Suprapubic skin (tissue), 4 donors: ENCODE results near the gene BEX2. TPM values are rescaled to one million over a fixed set of nuclear protein-coding genes. Genes with fewer than 3 reads are reported as not detected.
"Not testable (repeated sequence)": the region's sequence is repeated elsewhere in the genome, so short reads cannot be mapped to it uniquely, and the experiment has no call there.

Experiments
- DNase-seq, 2 donors: peaks; one replicate each; pipeline ENCODE4 v3.0.0-alpha.2; 2019; ENCODE audit warnings: low spot score in 2 of 2
- H3K27ac ChIP-seq: fragments of 200-600 bp; sonication (generic); one replicate; pipeline ENCODE4 v1.5.1; 2019
- H3K27me3 ChIP-seq: fragments of 200-600 bp; sonication (generic); one replicate; pipeline ENCODE4 v1.5.1; 2019
- H3K36me3 ChIP-seq: fragments of 200-600 bp; sonication (generic); one replicate; pipeline ENCODE4 v1.5.1; 2019
- H3K4me1 ChIP-seq: fragments of 200-600 bp; sonication (generic); one replicate; pipeline ENCODE4 v1.5.1; 2019
- H3K4me3 ChIP-seq: fragments of 200-600 bp; sonication (generic); one replicate; pipeline ENCODE4 v1.5.1; 2019; ENCODE audit warnings: mild to moderate bottlenecking
- H3K9me3 ChIP-seq: fragments of 200-600 bp; sonication (generic); one replicate; pipeline ENCODE4 v1.5.1; 2019
- EP300 ChIP-seq: sonication (generic); formaldehyde crosslinking; IDR thresholded peaks from one replicate; pipeline ENCODE4 v1.6.1; 2017; ENCODE audit warnings: antibody characterized with exemption
- POLR2A ChIP-seq, 2 donors: fragments of 450-650 bp; IDR thresholded peaks; one replicate each; pipeline ENCODE4 v1.6.1; 2017; ENCODE audit warnings: antibody characterized with exemption in 2 of 2, mild to moderate bottlenecking in 2 of 2, moderate library complexity in 2 of 2
- POLR2AphosphoS5 ChIP-seq, 3 donors: sonication (generic); formaldehyde crosslinking; IDR thresholded peaks; one replicate each; pipeline ENCODE4 v1.6.1; 2017; ENCODE audit warnings: antibody characterized with exemption in 3 of 3
- WGBS: methylation state at CpG from one replicate; pipeline ENCODE4 v1.1.5; 2018; 5-methylcytosine and 5-hydroxymethylcytosine counted together
- total RNA-seq, 4 donors: library from RNA; depleted of rRNA; stranded (reverse); fragments of >200 nt; gene quantifications; one replicate each; pipeline ENCODE4 v1.1.0, GENCODE V29; 2016
- TF ChIP-seq, protein P1 (sequence below), 2 donors: fragments of 200-600 bp in 1 of 2; fragments of 450-650 bp in 1 of 2; sonication (generic) in 1 of 2; IDR thresholded peaks; one replicate each; pipeline ENCODE4 v1.5.1; 2016 to 2019; ENCODE audit warnings: antibody characterized with exemption in 2 of 2, mild to moderate bottlenecking in 1 of 2, moderate library complexity in 1 of 2

BEX2 gene
- total RNA-seq, 4 donors from 2014 or later, result 10.1 to 16.4 (median 13.3) TPM

GRCh38 chrX:103330681-103331288 is 20.0 kb upstream of the BEX2 start:
- Histone ChIP-seq H3K9me3 (no peaks in the 10 kb centered on the region), H3K4me3 (peak overlapping the region; percentile 30), H3K4me1 (no peaks in the 10 kb centered on the region), H3K27ac (no peak overlapping the region), H3K27me3 (no peaks in the 10 kb centered on the region), H3K36me3 (no peaks in the 10 kb centered on the region)
- DNase-seq, result no peak
- TF ChIP-seq EP300 (no peak), POLR2A (IDR thresholded peaks at IDR 0.05) (no peak), POLR2AphosphoS5 (IDR thresholded peaks at IDR 0.05) (no peak)
- TF ChIP-seq, protein P1, sequence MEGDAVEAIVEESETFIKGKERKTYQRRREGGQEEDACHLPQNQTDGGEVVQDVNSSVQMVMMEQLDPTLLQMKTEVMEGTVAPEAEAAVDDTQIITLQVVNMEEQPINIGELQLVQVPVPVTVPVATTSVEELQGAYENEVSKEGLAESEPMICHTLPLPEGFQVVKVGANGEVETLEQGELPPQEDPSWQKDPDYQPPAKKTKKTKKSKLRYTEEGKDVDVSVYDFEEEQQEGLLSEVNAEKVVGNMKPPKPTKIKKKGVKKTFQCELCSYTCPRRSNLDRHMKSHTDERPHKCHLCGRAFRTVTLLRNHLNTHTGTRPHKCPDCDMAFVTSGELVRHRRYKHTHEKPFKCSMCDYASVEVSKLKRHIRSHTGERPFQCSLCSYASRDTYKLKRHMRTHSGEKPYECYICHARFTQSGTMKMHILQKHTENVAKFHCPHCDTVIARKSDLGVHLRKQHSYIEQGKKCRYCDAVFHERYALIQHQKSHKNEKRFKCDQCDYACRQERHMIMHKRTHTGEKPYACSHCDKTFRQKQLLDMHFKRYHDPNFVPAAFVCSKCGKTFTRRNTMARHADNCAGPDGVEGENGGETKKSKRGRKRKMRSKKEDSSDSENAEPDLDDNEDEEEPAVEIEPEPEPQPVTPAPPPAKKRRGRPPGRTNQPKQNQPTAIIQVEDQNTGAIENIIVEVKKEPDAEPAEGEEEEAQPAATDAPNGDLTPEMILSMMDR (IDR thresholded peaks at IDR 0.05), result no peak
- 33% methylated on average over 21 of the region's 21 CpGs for WGBS

- Histone ChIP-seq H3K4me3 (peak within 1 kb of the TSS; percentile 30), H3K27me3 (no peaks in the 10 kb centered on the region), H3K9me3 (no peaks in the 10 kb centered on the region), H3K36me3 (no peaks in the 10 kb centered on the region), H3K4me1 (no peaks in the 10 kb centered on the region), H3K27ac (no peak within 1 kb of the TSS)
- TF ChIP-seq POLR2A (IDR thresholded peaks at IDR 0.05) (no peak), EP300 (no peak)
- DNase-seq, result no peak
- 41% methylated on average over 11 of the region's 11 CpGs for WGBS
These were observed 19.2 kb upstream of the BEX2 start, which contains the start of gene TCEAL7 for GRCh38 chrX:103329991-103330390. TCEAL7 (plus strand) TSS chrX:103330239; CDS start chrX:103331404, 1,165 bp downstream.

- WGBS, result 76% methylated on average over 3 of the region's 3 CpGs
These were observed 600 bp upstream of the BEX2 start for GRCh38 chrX:103311399-103311780.

GRCh38 chrX:103309860-103310554 is 783 bp downstream of the BEX2 start:
- WGBS, result 59% methylated on average over 18 of the region's 32 CpGs
- peaks cover 10% of the 10 kb centered on the region for H3K4me1 ChIP-seq
- H3K27ac ChIP-seq, result no peak overlapping the region
- TF ChIP-seq, protein P1 (IDR thresholded peaks at IDR 0.05), result no peak
- peak overlapping the region; percentile 66 for H3K4me3 ChIP-seq
- no peaks in the 10 kb centered on the region for H3K36me3 ChIP-seq
- DNase-seq, result no peak
- no peaks in the 10 kb centered on the region for H3K27me3 ChIP-seq
- no peaks in the 10 kb centered on the region for H3K9me3 ChIP-seq

More at GRCh38 chrX:103311399-103311780, 600 bp upstream of the BEX2 start:
- TF ChIP-seq EP300 (no peak), POLR2A (IDR thresholded peaks at IDR 0.05) (no peak)
- H3K27ac ChIP-seq, result no peak overlapping the region
- H3K36me3 ChIP-seq, result no peaks in the 10 kb centered on the region
- no peaks in the 10 kb centered on the region for H3K9me3 ChIP-seq
- DNase-seq, result no peak
- H3K4me1 ChIP-seq, result peaks cover 10% of the 10 kb centered on the region
- H3K27me3 ChIP-seq, result no peaks in the 10 kb centered on the region
- H3K4me3 ChIP-seq, result peak overlapping the region; percentile 66

GRCh38 chrX:103305666-103306065 is 5.1 kb downstream of the BEX2 start:
- H3K27me3 ChIP-seq, H3K27ac ChIP-seq, H3K36me3 ChIP-seq, H3K4me1 ChIP-seq, DNase-seq, H3K4me3 ChIP-seq, H3K9me3 ChIP-seq: not testable (repeated sequence)
- WGBS, result 87% methylated on average over 4 of the region's 4 CpGs

GRCh38 chrX:103304705-103305104 is 6.1 kb downstream of the BEX2 start:
- Histone ChIP-seq H3K36me3 (no peaks in the 10 kb centered on the region), H3K4me1 (no peaks in the 10 kb centered on the region), H3K9me3 (no peaks in the 10 kb centered on the region), H3K27me3 (no peaks in the 10 kb centered on the region), H3K4me3 (no peak overlapping the region), H3K27ac (no peak overlapping the region)
- TF ChIP-seq POLR2A (IDR thresholded peaks at IDR 0.05), result no peak
- no peak for TF ChIP-seq POLR2AphosphoS5 (IDR thresholded peaks at IDR 0.05)
- TF ChIP-seq EP300, result no peak
- TF ChIP-seq, protein P1 (IDR thresholded peaks at IDR 0.05), result no peak
- no peak for DNase-seq
